Colonic mucosa (tissue), 4 donors: ENCODE data around the gene RBM19. TPM values are rescaled to one million over a fixed set of nuclear protein-coding genes. Genes with fewer than 3 reads are reported as not detected.

Experiments used
- DNase-seq: peaks from one replicate; pipeline ENCODE4 v3.0.0-alpha.2; 2020
- H3K27ac ChIP-seq: fragments of 200-600 bp; one replicate; pipeline ENCODE4 v1.8.0; 2021
- H3K27me3 ChIP-seq: fragments of 200-600 bp; one replicate; pipeline ENCODE4 v1.8.0; 2021
- H3K36me3 ChIP-seq: fragments of 200-600 bp; one replicate; pipeline ENCODE4 v1.8.0; 2021
- H3K4me1 ChIP-seq: fragments of 200-600 bp; one replicate; pipeline ENCODE4 v1.8.0; 2021; ENCODE audit warnings: mild to moderate bottlenecking
- H3K4me3 ChIP-seq: fragments of 200-600 bp; one replicate; pipeline ENCODE4 v1.8.0; 2021
- H3K9ac ChIP-seq, 2 donors: one replicate each; pipeline ENCODE4 v1.7.0; 2013; ENCODE audit warnings: control low read depth in 2 of 2, low read depth in 2 of 2, low read length in 2 of 2
- H3K9me3 ChIP-seq: fragments of 200-600 bp; one replicate; pipeline ENCODE4 v1.8.0; 2021
- CTCF ChIP-seq: fragments of 200-600 bp; IDR thresholded peaks from one replicate; pipeline ENCODE4 v1.8.0; 2022; ENCODE audit warnings: antibody characterized with exemption, mild to moderate bottlenecking
- intact Hi-C: fragments of 100-400 bp; cut with DNase I; formaldehyde crosslinking; loops from one replicate; pipeline ENCODE4 v1.14.1; 2022
- total RNA-seq, 2 donors: library from RNA; stranded (reverse); fragmentation: NEBNext Ultra II Directional in 1 of 2; extraction: Animal tissue kit (Norgen Biotek cat#: 25700) in 1 of 2; gene quantifications; one replicate each; pipeline ENCODE4 v1.2.1, GENCODE V29; 2021
- donor health status: healthy.
- donor health status: DM: no; HTN: no; CAD: no.
- donor health status: DM: no; HTN: no; CAD: no.

RBM19 gene
- total RNA-seq, 2 donors from 2014 or later, result 13.5 to 33.1 TPM

GRCh38 chr12:113818833-113819232, 147.3 kb downstream of the RBM19 start:
- intact Hi-C loops, result no loop called here
- DNase-seq, result no peak
- no peak overlapping the region for H3K9ac ChIP-seq

GRCh38 chr12:113818283-113818682, 147.8 kb downstream of the RBM19 start:
- Histone ChIP-seq H3K36me3 (no peaks in the 10 kb centered on the region), H3K9me3 (no peaks in the 10 kb centered on the region), H3K27me3 (no peaks in the 10 kb centered on the region), H3K4me1 (no peaks in the 10 kb centered on the region), H3K4me3 (no peak overlapping the region), H3K27ac (no peak overlapping the region), H3K9ac (no peak overlapping the region)
- TF ChIP-seq CTCF, result no peak
- no peak for DNase-seq
- intact Hi-C loops, result no loop called here

More at GRCh38 chr12:113818833-113819232, 147.3 kb downstream of the RBM19 start:
- no peaks in the 10 kb centered on the region for H3K27me3 ChIP-seq
- no peaks in the 10 kb centered on the region for H3K9me3 ChIP-seq
- no peak overlapping the region for H3K4me3 ChIP-seq
- no peak overlapping the region for H3K27ac ChIP-seq
- H3K4me1 ChIP-seq, result no peaks in the 10 kb centered on the region
- no peak for TF ChIP-seq CTCF
- H3K36me3 ChIP-seq, result no peaks in the 10 kb centered on the region

- Histone ChIP-seq H3K27me3 (no peaks in the 10 kb centered on the region), H3K9ac (no peak overlapping the region), H3K9me3 (no peaks in the 10 kb centered on the region), H3K4me1 (no peaks in the 10 kb centered on the region), H3K4me3 (no peak overlapping the region), H3K36me3 (no peaks in the 10 kb centered on the region), H3K27ac (no peak overlapping the region)
- intact Hi-C loops, result no loop called here
- no peak for DNase-seq
- TF ChIP-seq CTCF, result no peak
These were observed 149.3 kb downstream of the RBM19 start for GRCh38 chr12:113816866-113817265.

- DNase-seq, result no peak
- TF ChIP-seq CTCF, result no peak
- Histone ChIP-seq H3K4me3 (no peak overlapping the region), H3K27me3 (no peaks in the 10 kb centered on the region), H3K27ac (no peak overlapping the region), H3K9me3 (no peaks in the 10 kb centered on the region), H3K9ac (no peak overlapping the region), H3K4me1 (no peaks in the 10 kb centered on the region), H3K36me3 (no peaks in the 10 kb centered on the region)
- intact Hi-C loops, result no loop called here
These were observed 151.1 kb downstream of the RBM19 start for GRCh38 chr12:113815031-113815430.

GRCh38 chr12:113813229-113813541, 152.9 kb downstream of the RBM19 start:
- intact Hi-C loops, result no loop called here
- TF ChIP-seq CTCF, result no peak
- Histone ChIP-seq H3K27me3 (no peaks in the 10 kb centered on the region), H3K36me3 (no peaks in the 10 kb centered on the region), H3K4me1 (no peaks in the 10 kb centered on the region), H3K4me3 (no peak overlapping the region), H3K27ac (no peak overlapping the region), H3K9me3 (no peaks in the 10 kb centered on the region), H3K9ac (no peak overlapping the region)
- DNase-seq, result no peak
